BJ (cell line): ENCODE data around the gene CCDC170. TPM values are rescaled to one million over a fixed set of nuclear protein-coding genes. Genes with fewer than 3 reads are reported as not detected.

ENCODE experiments used
- CTCF ChIA-PET: fragments of 350-600 bp; formaldehyde crosslinking; extraction: SDS; loops from one replicate; lab custom pipeline; 2021; ENCODE audit warnings: antibody characterized with exemption, inconsistent platforms; lab: Yijun Ruan, JAX
- POLR2A ChIA-PET: fragments of 300-600 bp; sonication (Branson Sonifier 250); formaldehyde crosslinking; extraction: SDS; loops from one replicate; lab custom pipeline; 2021; ENCODE audit warnings: antibody characterized with exemption; lab: Charles Lee
- DNase-seq: peaks from one replicate; pipeline ENCODE4 v3.0.0-alpha.2; 2011; ENCODE audit warnings: low read depth
- H3K27me3 ChIP-seq: 2 replicates; pipeline ENCODE4 v1.6.0; 2011; ENCODE audit warnings: low read length; ENCODE audit not compliant: control insufficient read depth, insufficient read depth
- H3K36me3 ChIP-seq: 2 replicates; pipeline ENCODE4 v1.5.1; 2011; ENCODE audit warnings: low read length; ENCODE audit not compliant: control insufficient read depth, insufficient read depth
- H3K4me3 ChIP-seq: 2 replicates; pipeline ENCODE4 v1.5.1; 2011; ENCODE audit warnings: low read depth, mild to moderate bottlenecking, control low read depth, low read length
- CTCF ChIP-seq: IDR thresholded peaks from 2 replicates; pipeline ENCODE4 v1.5.1; 2011; ENCODE audit warnings: low read depth, mild to moderate bottlenecking, control low read depth, inconsistent platforms, low read length, moderate library complexity; ENCODE audit not compliant: insufficient read depth
- polyA plus RNA-seq: library from polyadenylated mRNA; depleted of rRNA; stranded (reverse); fragments of >200 nt; gene quantifications from 2 replicates; pipeline ENCODE4 v1.2.3, GENCODE V29; 2011

CCDC170 gene
- polyA plus RNA-seq, 1 experiment = 0.11 TPM

GRCh38 chr6:151614630-151615029, 120.8 kb downstream of the CCDC170 start:
- TF ChIP-seq CTCF = no peak
- ChIA-PET CTCF (no interaction called here), POLR2A (no interaction called here)
- DNase-seq = no peak
- no peaks in the 10 kb centered on the region for H3K27me3 ChIP-seq
- H3K36me3 ChIP-seq = no peaks in the 10 kb centered on the region
- H3K4me3 ChIP-seq = no peak overlapping the region

GRCh38 chr6:151616091-151616513, 122.3 kb downstream of the CCDC170 start:
- DNase-seq = no peak
- H3K36me3 ChIP-seq = no peaks in the 10 kb centered on the region
- no peak for TF ChIP-seq CTCF
- POLR2A ChIA-PET = no interaction called here
- CTCF ChIA-PET = no interaction called here
- H3K27me3 ChIP-seq = no peaks in the 10 kb centered on the region
- no peak overlapping the region for H3K4me3 ChIP-seq

- Histone ChIP-seq H3K36me3 (no peaks in the 10 kb centered on the region), H3K4me3 (no peak overlapping the region), H3K27me3 (no peaks in the 10 kb centered on the region)
- ChIA-PET CTCF (no interaction called here), POLR2A (no interaction called here)
- no peak for TF ChIP-seq CTCF
- no peak for DNase-seq
Observed at GRCh38 chr6:151616600-151616999, 122.8 kb downstream of the CCDC170 start.

- H3K36me3 ChIP-seq = no peaks in the 10 kb centered on the region
- no peak overlapping the region for H3K4me3 ChIP-seq
- POLR2A ChIA-PET = no interaction called here
- CTCF ChIA-PET = no interaction called here
- TF ChIP-seq CTCF = no peak
- H3K27me3 ChIP-seq = no peaks in the 10 kb centered on the region
- DNase-seq = no peak
Observed at GRCh38 chr6:151617539-151617938, 123.7 kb downstream of the CCDC170 start.

DNA sequence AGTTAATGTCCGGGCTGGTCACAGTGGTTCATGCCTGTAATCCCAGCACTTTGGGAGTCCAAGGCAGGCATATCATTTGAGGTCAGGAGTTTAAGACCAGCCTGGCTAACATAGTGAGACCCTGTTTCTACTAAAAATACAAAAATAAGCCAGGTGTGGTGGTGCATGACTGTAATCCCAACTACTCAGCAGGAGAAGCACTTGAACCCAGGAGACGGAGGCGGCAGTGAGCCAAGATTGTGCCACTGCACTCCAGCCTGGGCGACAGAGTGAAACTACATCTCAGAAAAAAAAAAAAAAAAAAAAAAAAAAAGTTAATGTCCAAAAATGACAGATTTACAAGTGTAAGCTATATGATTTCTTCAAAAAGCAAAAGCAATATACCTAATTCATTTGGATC, 124.9 kb downstream of the CCDC170 start:
- TF ChIP-seq CTCF = no peak
- Histone ChIP-seq H3K36me3 (no peaks in the 10 kb centered on the region), H3K27me3 (no peaks in the 10 kb centered on the region), H3K4me3 (no peak overlapping the region)
- no peak for DNase-seq
- POLR2A ChIA-PET = no interaction called here
- CTCF ChIA-PET = no interaction called here
